ENCODE results near the gene BLOC1S4.

GRCh38 chr4:6705646-6706045 lies 10.3 kb upstream of the BLOC1S4 start:
- TF ChIP-seq, protein P1, sequence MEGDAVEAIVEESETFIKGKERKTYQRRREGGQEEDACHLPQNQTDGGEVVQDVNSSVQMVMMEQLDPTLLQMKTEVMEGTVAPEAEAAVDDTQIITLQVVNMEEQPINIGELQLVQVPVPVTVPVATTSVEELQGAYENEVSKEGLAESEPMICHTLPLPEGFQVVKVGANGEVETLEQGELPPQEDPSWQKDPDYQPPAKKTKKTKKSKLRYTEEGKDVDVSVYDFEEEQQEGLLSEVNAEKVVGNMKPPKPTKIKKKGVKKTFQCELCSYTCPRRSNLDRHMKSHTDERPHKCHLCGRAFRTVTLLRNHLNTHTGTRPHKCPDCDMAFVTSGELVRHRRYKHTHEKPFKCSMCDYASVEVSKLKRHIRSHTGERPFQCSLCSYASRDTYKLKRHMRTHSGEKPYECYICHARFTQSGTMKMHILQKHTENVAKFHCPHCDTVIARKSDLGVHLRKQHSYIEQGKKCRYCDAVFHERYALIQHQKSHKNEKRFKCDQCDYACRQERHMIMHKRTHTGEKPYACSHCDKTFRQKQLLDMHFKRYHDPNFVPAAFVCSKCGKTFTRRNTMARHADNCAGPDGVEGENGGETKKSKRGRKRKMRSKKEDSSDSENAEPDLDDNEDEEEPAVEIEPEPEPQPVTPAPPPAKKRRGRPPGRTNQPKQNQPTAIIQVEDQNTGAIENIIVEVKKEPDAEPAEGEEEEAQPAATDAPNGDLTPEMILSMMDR (IDR thresholded peaks at IDR 0.05; ENCODE audit: insufficient read depth, low read length, poor library complexity, severe bottlenecking), result no peak
- TF ChIP-seq EZH2phosphoT487 (conservative IDR thresholded peaks at IDR 0.05; ENCODE audit: low read length), result no peak

Data from SU-DHL-6 (cell line).